Esophagus squamous epithelium (tissue), 5 donors: ENCODE measurements around the gene ZNF624. TPM values are rescaled to one million over a fixed set of nuclear protein-coding genes. Genes with fewer than 3 reads are reported as not detected.
A peak's percentile ranks its signal among the peaks of the same experiment; 100 is the strongest.

Source experiments
- DNase-seq: peaks from one replicate; lab custom pipeline; 2025; lab: John Stamatoyannopoulos, UW
- H3K27ac ChIP-seq, 4 donors: fragments of 200-600 bp; sonication (generic); one replicate each; pipeline ENCODE4 v1.5.1; 2016 to 2019; ENCODE audit warnings: mild to moderate bottlenecking in 1 of 4
- H3K27me3 ChIP-seq, 4 donors: fragments of 200-600 bp; sonication (generic); 1 replicate in 3 of 4; 2 replicates in 1 of 4; pipeline versions ENCODE4 v1.5.1 to v1.6.0; 2017 to 2021; ENCODE audit warnings: antibody characterized with exemption in 1 of 4
- H3K36me3 ChIP-seq, 3 donors: fragments of 200-600 bp; sonication (generic); one replicate each; pipeline ENCODE4 v1.5.1; 2016 to 2019
- H3K4me1 ChIP-seq, 3 donors: fragments of 200-600 bp; sonication (generic); one replicate each; pipeline ENCODE4 v1.5.1; 2017 to 2019
- H3K4me3 ChIP-seq, 4 donors: fragments of 200-600 bp; sonication (generic); 1 replicate in 3 of 4; 2 replicates in 1 of 4; pipeline ENCODE4 v1.5.1; 2016 to 2019; ENCODE audit warnings: mild to moderate bottlenecking in 2 of 4, moderate library complexity in 1 of 4
- H3K9me3 ChIP-seq, 3 donors: fragments of 200-600 bp; sonication (generic); one replicate each; pipeline ENCODE4 v1.5.1; 2016 to 2019
- POLR2A ChIP-seq, 4 donors: fragments of 450-650 bp; IDR thresholded peaks; one replicate each; pipeline ENCODE4 v1.6.1; 2017; ENCODE audit warnings: antibody characterized with exemption in 4 of 4, mild to moderate bottlenecking in 4 of 4, moderate library complexity in 3 of 4
- WGBS, 2 donors: methylation state at CpG; one replicate each; pipeline ENCODE4 v1.1.5; 2018; 5-methylcytosine and 5-hydroxymethylcytosine counted together
- intact Hi-C: fragments of 100-400 bp; cut with DNase I; formaldehyde crosslinking; loops from one replicate; pipeline ENCODE4 v1.15.0; 2022
- total RNA-seq, 4 donors: library from RNA; depleted of rRNA; stranded (reverse); fragments of >200 nt; gene quantifications; one replicate each; pipeline ENCODE4 v1.1.0, GENCODE V29; 2016
- TF ChIP-seq, protein P1 (sequence below), 6 experiments: fragments of 450-650 bp in 4 of 6; fragments of 200-600 bp in 2 of 6; sonication (generic) in 2 of 6; IDR thresholded peaks; one replicate each; pipeline ENCODE4 v1.5.1; 2016 to 2019; ENCODE audit warnings: antibody characterized with exemption in 6 of 6, mild to moderate bottlenecking in 4 of 6, moderate library complexity in 4 of 6
- donor health status: DM: yes; HTN: yes; CAD: no.

The ZNF624 gene
- total RNA-seq, 4 donors from 2014 or later, result 1.2 to 6.1 (median 2.4) TPM

GRCh38 chr17:16617481-16618060, 36.1 kb downstream of the ZNF624 start:
- TF ChIP-seq, protein P1, sequence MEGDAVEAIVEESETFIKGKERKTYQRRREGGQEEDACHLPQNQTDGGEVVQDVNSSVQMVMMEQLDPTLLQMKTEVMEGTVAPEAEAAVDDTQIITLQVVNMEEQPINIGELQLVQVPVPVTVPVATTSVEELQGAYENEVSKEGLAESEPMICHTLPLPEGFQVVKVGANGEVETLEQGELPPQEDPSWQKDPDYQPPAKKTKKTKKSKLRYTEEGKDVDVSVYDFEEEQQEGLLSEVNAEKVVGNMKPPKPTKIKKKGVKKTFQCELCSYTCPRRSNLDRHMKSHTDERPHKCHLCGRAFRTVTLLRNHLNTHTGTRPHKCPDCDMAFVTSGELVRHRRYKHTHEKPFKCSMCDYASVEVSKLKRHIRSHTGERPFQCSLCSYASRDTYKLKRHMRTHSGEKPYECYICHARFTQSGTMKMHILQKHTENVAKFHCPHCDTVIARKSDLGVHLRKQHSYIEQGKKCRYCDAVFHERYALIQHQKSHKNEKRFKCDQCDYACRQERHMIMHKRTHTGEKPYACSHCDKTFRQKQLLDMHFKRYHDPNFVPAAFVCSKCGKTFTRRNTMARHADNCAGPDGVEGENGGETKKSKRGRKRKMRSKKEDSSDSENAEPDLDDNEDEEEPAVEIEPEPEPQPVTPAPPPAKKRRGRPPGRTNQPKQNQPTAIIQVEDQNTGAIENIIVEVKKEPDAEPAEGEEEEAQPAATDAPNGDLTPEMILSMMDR (IDR thresholded peaks at IDR 0.05), result no peak
- no peak for TF ChIP-seq POLR2A (IDR thresholded peaks at IDR 0.05)
- Histone ChIP-seq H3K27me3 (no peaks in the 10 kb centered on the region), H3K27ac (no peak overlapping the region), H3K4me3 (no peak overlapping the region), H3K4me1 (no peaks in the 10 kb centered on the region), H3K36me3 (no peaks in the 10 kb centered on the region), H3K9me3 (peaks cover 0 to 76% (median 44%) of the 10 kb centered on the region in 3 donors)
- no peak for DNase-seq
- WGBS, 2 donors, result 94 to 95% methylated on average over 16 to 35 of the region's 53 CpGs
- intact Hi-C loops, result no loop called here

GRCh38 chr17:16599537-16599936, 54.1 kb downstream of the ZNF624 start:
- Histone ChIP-seq H3K27ac (no peak overlapping the region), H3K36me3 (no peaks in the 10 kb centered on the region), H3K4me3 (no peak overlapping the region), H3K4me1 (no peaks in the 10 kb centered on the region), H3K27me3 (peaks cover 0 to 9% (median 0%) of the 10 kb centered on the region in 4 donors), H3K9me3 (no peaks in the 10 kb centered on the region)
- TF ChIP-seq, protein P1 (IDR thresholded peaks at IDR 0.05), result no peak
- no peak for TF ChIP-seq POLR2A (IDR thresholded peaks at IDR 0.05)
- 62 to 66% methylated on average over 5 of the region's 5 CpGs for WGBS, 2 donors
- DNase-seq, result no peak
- intact Hi-C loops, result no loop called here

GRCh38 chr17:16593356-16594102, 60.1 kb downstream of the ZNF624 start:
- Histone ChIP-seq H3K4me1 (peaks cover 0 to 10% (median 0%) of the 10 kb centered on the region in 3 donors), H3K36me3 (no peaks in the 10 kb centered on the region), H3K27me3 (peaks cover 0 to 17% (median 0%) of the 10 kb centered on the region in 4 donors), H3K4me3 (no peak overlapping the region), H3K9me3 (no peaks in the 10 kb centered on the region), H3K27ac (no peak overlapping the region)
- no peak for DNase-seq
- intact Hi-C loops, result no loop called here
- 27 to 33% methylated on average over 2 of the region's 2 CpGs for WGBS, 2 donors
- no peak for TF ChIP-seq POLR2A (IDR thresholded peaks at IDR 0.05)
- TF ChIP-seq, protein P1 (IDR thresholded peaks at IDR 0.05), result no peak

DNA sequence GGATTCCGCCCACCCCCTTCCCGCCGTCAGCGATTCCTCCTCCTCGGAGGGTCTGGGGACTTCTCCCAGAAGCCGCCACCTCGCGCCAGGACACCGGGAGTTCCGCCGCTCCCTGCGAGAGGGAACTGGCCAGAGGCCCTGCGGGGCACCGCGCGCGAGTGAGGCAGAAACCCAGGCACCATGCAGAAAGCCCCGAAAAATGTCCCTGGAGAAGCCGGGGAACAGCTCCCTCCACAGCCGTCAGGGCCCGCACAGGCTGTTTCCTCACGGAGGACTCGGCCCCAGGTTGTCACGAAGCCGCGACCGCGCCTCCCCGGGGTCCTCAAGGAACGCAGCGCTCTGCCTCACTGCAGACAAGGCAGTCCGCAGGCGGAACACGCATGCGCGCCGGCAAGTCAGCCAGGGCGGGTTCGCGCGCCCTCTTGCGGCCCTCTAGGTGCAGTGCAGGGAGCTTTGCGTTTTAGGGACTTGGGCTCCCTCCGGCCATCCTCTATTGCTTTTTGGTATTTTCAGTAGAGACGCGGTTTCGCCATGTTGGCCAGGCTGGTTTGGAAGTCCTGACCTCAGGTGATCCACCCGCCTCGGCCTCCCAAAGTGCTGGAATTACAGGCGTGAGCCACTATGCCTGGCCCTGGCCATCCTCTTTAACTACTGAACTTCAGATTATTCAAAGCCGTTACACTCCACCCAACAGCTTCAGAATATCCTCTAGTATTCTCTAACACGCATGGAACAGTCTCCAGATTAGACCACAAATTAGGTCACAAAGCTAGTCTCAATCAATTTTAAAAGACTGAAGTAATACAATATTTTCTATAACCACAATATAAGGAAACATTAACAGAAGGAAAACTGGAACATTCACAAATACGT, 64.3 kb downstream of the ZNF624 start:
- Histone ChIP-seq H3K4me1 (peaks cover 0 to 26% (median 4%) of the 10 kb centered on the region in 3 donors), H3K9me3 (no peaks in the 10 kb centered on the region), H3K27me3 (peaks cover 0 to 8% (median 0%) of the 10 kb centered on the region in 4 donors), H3K36me3 (no peaks in the 10 kb centered on the region), H3K27ac (peak overlapping the region; percentile 19 to 80 (median 66)), H3K4me3 (peak overlapping the region; percentile 60 to 73 (median 64))
- peak in 1 of 4 donors; percentile 36 for TF ChIP-seq POLR2A (IDR thresholded peaks at IDR 0.05)
- TF ChIP-seq, protein P1 (IDR thresholded peaks at IDR 0.05), result peak; percentile 95 to 99 (median 96)
- WGBS, 2 donors, result 8 to 51% methylated on average over 4 to 31 of the region's 53 CpGs
- DNase-seq, result peak; percentile 19
- intact Hi-C loops, result no loop called here
